ENCODE data around the gene SPDEF. TPM values are rescaled to one million over a fixed set of nuclear protein-coding genes. Genes with fewer than 3 reads are reported as not detected.

The SPDEF gene
- total and polyA plus RNA-seq, 2 of the 13 experiments (the other 11 are each of a cell fraction or from before 2014, with no cell fraction given) = not detected

DNA sequence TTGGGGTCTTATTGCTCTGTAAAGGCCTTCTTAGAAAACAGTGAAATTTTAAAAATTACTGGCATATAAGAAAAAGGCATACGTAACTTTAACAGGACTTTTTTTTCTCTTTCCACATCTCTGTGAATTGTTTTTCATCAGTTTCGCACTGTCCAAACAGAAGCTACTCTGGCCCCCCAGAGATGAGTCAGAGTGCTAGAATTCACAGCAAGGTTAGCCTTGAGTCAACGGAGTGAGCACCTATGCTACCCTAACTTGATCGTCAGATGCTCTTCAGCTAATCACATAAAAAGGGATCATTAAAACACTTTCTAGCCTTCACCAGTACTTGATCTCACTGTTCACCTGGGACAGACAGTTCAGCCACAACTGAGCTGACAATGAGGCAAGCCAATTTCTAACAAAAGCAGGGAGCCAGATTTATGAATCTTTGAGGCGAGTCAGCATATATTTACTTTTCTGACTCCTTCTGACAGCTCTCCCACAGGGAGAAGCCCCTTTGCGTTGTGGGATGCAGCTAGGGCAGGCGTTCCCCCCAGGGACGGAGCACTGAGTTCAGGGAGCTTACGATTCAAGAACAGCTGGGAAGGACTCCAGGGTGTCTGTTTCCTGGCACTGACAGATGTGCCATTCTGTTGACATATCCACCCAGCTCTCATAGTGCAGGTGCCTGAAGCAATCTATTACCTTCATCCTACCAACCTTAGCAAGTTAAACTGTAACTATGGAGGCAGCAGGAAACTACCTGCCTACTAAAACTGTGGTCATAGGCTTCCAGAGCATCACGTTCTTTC lies 46.4 kb upstream of the SPDEF start (continued):
- TF ChIP-seq, protein P1, sequence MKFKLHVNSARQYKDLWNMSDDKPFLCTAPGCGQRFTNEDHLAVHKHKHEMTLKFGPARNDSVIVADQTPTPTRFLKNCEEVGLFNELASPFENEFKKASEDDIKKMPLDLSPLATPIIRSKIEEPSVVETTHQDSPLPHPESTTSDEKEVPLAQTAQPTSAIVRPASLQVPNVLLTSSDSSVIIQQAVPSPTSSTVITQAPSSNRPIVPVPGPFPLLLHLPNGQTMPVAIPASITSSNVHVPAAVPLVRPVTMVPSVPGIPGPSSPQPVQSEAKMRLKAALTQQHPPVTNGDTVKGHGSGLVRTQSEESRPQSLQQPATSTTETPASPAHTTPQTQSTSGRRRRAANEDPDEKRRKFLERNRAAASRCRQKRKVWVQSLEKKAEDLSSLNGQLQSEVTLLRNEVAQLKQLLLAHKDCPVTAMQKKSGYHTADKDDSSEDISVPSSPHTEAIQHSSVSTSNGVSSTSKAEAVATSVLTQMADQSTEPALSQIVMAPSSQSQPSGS (CRISPR knock-in tag; IDR thresholded peaks at IDR 0.05) = no peak
- TF ChIP-seq CHD4 (IDR thresholded peaks at IDR 0.05; ENCODE audit: borderline replicate concordance, low read length) (no peak), TGIF2 (CRISPR knock-in tag; IDR thresholded peaks at IDR 0.05) (peak; percentile 63; the same call in 1 of the 2 replicates), MEIS2 (CRISPR knock-in tag; IDR thresholded peaks at IDR 0.05) (0 out of 2 replicates have a peak, but pooled peaks have one; percentile 39), RFXAP (CRISPR knock-in tag; IDR thresholded peaks at IDR 0.05; ENCODE audit: borderline replicate concordance) (no peak), ZMAT3 (CRISPR knock-in tag; conservative IDR thresholded peaks at IDR 0.05) (no peak), ZNF12 (CRISPR knock-in tag; IDR thresholded peaks at IDR 0.05) (no peak), U2AF2 (IDR thresholded peaks at IDR 0.05; ENCODE audit: low read depth, low read length) (no peak), AHR (CRISPR knock-in tag; IDR thresholded peaks at IDR 0.05) (no peak), ZNF33A (CRISPR knock-in tag; IDR thresholded peaks at IDR 0.05; ENCODE audit: borderline replicate concordance) (no peak), RORA (CRISPR knock-in tag; IDR thresholded peaks at IDR 0.05) (no peak), ASH2L (IDR thresholded peaks at IDR 0.05; ENCODE audit: insufficient read length, low read depth, low read length) (peak; percentile 54), HMGA1 (CRISPR knock-in tag; conservative IDR thresholded peaks at IDR 0.05) (no peak), TCF7L2 (IDR thresholded peaks at IDR 0.05; ENCODE audit: low read depth, low read length) (no peak), ZNF775 (CRISPR knock-in tag; IDR thresholded peaks at IDR 0.05; ENCODE audit: borderline replicate concordance) (no peak), NR2F2 (IDR thresholded peaks at IDR 0.05; ENCODE audit: borderline replicate concordance, low read depth) (no peak)
- TF ChIP-seq, protein P2, sequence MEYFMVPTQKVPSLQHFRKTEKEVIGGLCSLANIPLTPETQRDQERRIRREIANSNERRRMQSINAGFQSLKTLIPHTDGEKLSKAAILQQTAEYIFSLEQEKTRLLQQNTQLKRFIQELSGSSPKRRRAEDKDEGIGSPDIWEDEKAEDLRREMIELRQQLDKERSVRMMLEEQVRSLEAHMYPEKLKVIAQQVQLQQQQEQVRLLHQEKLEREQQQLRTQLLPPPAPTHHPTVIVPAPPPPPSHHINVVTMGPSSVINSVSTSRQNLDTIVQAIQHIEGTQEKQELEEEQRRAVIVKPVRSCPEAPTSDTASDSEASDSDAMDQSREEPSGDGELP (IDR thresholded peaks at IDR 0.05; ENCODE audit: borderline replicate concordance, low read depth) = peak; percentile 71; the same call in 1 of the 2 replicates
- TF ChIP-seq, protein P3, sequence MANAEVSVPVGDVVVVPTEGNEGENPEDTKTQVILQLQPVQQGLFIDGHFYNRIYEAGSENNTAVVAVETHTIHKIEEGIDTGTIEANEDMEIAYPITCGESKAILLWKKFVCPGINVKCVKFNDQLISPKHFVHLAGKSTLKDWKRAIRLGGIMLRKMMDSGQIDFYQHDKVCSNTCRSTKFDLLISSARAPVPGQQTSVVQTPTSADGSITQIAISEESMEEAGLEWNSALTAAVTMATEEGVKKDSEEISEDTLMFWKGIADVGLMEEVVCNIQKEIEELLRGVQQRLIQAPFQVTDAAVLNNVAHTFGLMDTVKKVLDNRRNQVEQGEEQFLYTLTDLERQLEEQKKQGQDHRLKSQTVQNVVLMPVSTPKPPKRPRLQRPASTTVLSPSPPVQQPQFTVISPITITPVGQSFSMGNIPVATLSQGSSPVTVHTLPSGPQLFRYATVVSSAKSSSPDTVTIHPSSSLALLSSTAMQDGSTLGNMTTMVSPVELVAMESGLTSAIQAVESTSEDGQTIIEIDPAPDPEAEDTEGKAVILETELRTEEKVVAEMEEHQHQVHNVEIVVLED (CRISPR knock-in tag; IDR thresholded peaks at IDR 0.05; ENCODE audit: borderline replicate concordance) = peak; percentile 28; the same call in 1 of the 2 replicates
- TF ChIP-seq, protein P4, sequence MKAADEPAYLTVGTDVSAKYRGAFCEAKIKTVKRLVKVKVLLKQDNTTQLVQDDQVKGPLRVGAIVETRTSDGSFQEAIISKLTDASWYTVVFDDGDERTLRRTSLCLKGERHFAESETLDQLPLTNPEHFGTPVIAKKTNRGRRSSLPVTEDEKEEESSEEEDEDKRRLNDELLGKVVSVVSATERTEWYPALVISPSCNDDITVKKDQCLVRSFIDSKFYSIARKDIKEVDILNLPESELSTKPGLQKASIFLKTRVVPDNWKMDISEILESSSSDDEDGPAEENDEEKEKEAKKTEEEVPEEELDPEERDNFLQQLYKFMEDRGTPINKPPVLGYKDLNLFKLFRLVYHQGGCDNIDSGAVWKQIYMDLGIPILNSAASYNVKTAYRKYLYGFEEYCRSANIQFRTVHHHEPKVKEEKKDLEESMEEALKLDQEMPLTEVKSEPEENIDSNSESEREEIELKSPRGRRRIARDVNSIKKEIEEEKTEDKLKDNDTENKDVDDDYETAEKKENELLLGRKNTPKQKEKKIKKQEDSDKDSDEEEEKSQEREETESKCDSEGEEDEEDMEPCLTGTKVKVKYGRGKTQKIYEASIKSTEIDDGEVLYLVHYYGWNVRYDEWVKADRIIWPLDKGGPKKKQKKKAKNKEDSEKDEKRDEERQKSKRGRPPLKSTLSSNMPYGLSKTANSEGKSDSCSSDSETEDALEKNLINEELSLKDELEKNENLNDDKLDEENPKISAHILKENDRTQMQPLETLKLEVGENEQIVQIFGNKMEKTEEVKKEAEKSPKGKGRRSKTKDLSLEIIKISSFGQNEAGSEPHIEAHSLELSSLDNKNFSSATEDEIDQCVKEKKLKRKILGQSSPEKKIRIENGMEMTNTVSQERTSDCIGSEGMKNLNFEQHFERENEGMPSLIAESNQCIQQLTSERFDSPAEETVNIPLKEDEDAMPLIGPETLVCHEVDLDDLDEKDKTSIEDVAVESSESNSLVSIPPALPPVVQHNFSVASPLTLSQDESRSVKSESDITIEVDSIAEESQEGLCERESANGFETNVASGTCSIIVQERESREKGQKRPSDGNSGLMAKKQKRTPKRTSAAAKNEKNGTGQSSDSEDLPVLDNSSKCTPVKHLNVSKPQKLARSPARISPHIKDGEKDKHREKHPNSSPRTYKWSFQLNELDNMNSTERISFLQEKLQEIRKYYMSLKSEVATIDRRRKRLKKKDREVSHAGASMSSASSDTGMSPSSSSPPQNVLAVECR (CRISPR knock-in tag; IDR thresholded peaks at IDR 0.05; ENCODE audit: borderline replicate concordance) = peak; percentile 21; the same call in 1 of the 2 replicates

Measured in HepG2 (cell line).